Measurements from ENCODE around the gene HOXA6. TPM values are rescaled to one million over a fixed set of nuclear protein-coding genes. Genes with fewer than 3 reads are reported as not detected.

The HOXA6 gene
- polyA plus RNA-seq (2013, experiment 1 of 2; ENCODE audit: insufficient read length) = not detected
- 0.37 TPM for polyA plus RNA-seq (2013, experiment 2 of 2; ENCODE audit: insufficient read length)

GRCh38 chr7:27147199-27148030 lies at the start of gene HOXA6:
Gene HOXA6, minus strand, starts transcription at chr7:27147774. Its CDS starts 25 bp downstream, at chr7:27147749.
- DNase-seq = no peak

- peak; percentile 57 for DNase-seq
These were observed 48.8 kb upstream of the HOXA6 start for GRCh38 chr7:27196287-27196767.

- DNase-seq = no peak
These were observed 47.3 kb upstream of the HOXA6 start for GRCh38 chr7:27194686-27195379.

GRCh38 chr7:27194002-27194352 lies 46.4 kb upstream of the HOXA6 start:
- DNase-seq = no peak

GRCh38 chr7:27193335-27194001 lies 45.9 kb upstream of the HOXA6 start:
- DNase-seq = no peak

- no peak for DNase-seq
These were observed 45.2 kb upstream of the HOXA6 start for GRCh38 chr7:27192546-27193334.

- DNase-seq = no peak
These were observed 44.4 kb upstream of the HOXA6 start for GRCh38 chr7:27191833-27192545.

- no peak for DNase-seq
These were observed 43.7 kb upstream of the HOXA6 start for GRCh38 chr7:27191161-27191731.

GRCh38 chr7:27189997-27190748 lies 42.6 kb upstream of the HOXA6 start:
- DNase-seq = no peak

- no peak for DNase-seq
These were observed 41.9 kb upstream of the HOXA6 start for GRCh38 chr7:27189295-27189996.

GRCh38 chr7:27188386-27189294 lies 41.1 kb upstream of the HOXA6 start:
- DNase-seq = no peak

GRCh38 chr7:27187475-27188385 lies 40.2 kb upstream of the HOXA6 start:
- DNase-seq = no peak

GRCh38 chr7:27186668-27187474 lies 39.3 kb upstream of the HOXA6 start:
- no peak for DNase-seq

GRCh38 chr7:27185854-27186667 lies 38.5 kb upstream of the HOXA6 start:
- DNase-seq = no peak

GRCh38 chr7:27185013-27185853 lies 37.7 kb upstream of the HOXA6 start, which contains the start of gene HOXA11:
Gene HOXA11, minus strand, starts transcription at chr7:27185232. Its CDS starts 88 bp downstream, at chr7:27185144.
- no peak for DNase-seq

Data from fibroblast of skin of scalp (primary cell).